SH-SY5Y (cell line): Measurements from ENCODE around the gene PLCB3.

Source experiments
- GATA2 ChIP-seq: IDR thresholded peaks from 2 replicates; pipeline ENCODE4 v1.6.1; 2011; ENCODE audit warnings: mild to moderate bottlenecking, low read depth, low read length
- GATA3 ChIP-seq: IDR thresholded peaks from 2 replicates; pipeline ENCODE4 v1.6.1; 2011; ENCODE audit warnings: low read depth, mild to moderate bottlenecking, low read length, moderate library complexity

The PLCB3 gene

DNA sequence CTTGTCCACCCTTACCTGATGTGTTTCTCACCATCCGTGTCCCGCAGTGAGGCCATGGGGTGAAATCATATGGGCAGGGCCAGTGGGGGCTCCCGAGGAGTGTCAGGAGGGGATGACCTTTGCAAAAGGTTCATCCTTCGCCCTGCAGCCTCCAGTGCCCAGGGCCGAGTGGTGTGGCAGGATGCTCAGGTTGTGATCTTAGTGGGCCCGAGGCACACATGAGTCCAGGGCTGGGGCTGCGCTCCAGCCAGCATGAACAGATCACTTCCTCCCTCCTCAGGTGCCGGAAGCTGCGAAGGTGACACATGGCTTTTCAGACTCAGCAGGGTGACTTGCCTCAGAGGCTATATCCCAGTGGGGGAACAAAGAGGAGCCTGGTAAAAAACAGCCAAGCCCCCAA, 13.3 kb upstream of the PLCB3 start:
- TF ChIP-seq GATA3 (no peak), GATA2 (no peak)

DNA sequence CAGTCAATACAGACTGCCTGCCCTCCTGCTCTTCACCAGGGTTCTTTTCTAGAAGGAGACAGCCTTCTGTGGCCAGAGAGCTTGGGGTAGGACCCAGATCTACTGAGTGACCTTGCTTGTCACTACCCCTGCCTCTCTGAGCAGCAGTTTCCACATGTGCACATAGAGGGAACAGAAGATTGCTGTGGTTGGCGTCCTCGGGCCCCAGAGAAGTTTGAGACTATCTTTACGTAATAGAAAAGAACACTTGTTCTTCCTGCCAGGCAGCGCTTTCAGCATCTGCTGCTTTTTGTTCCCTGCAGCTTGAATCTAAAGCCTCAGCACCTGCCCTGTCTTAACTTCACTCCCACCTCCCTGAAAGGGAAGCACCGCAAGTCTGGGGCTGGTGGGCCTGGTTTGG, 12.3 kb upstream of the PLCB3 start:
- no peak for TF ChIP-seq GATA3

DNA sequence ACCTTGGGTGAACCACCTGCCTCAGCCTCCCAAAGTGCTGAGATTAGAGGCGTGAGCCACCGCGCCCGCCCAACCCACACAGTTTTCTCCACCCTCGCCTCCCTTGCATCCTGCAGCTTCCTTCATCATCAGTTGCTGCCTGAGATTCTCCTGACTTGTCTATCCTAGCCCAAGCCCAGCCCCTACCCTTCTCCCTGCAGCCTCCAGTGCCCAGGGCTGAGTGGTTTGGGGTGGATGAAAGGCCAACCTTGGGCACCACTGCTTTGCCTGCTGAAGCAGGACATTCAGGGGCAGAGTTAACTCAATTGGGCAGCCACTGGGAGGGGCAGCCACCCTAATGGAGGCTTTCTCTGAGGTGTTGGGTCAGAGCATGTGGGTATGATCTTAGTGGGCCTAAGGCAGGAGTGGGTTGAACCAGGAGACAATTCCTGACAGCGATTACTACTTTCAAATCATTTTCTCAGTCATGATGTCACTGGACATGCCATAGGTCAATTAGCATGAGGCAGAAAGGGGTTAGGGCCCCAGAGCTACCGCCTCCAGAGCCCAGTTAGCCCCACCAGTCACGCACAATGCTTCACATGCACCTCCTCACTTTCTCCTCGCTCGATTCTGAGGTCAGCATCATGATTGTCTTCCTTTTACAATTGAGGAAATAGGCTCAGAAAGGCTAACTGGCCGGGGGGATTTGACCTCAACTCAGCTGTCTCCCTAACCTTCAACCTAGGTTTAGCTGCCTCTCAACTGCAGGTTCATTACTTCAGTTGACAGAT, 11.5 kb upstream of the PLCB3 start:
- TF ChIP-seq GATA2 (no peak), GATA3 (no peak)

DNA sequence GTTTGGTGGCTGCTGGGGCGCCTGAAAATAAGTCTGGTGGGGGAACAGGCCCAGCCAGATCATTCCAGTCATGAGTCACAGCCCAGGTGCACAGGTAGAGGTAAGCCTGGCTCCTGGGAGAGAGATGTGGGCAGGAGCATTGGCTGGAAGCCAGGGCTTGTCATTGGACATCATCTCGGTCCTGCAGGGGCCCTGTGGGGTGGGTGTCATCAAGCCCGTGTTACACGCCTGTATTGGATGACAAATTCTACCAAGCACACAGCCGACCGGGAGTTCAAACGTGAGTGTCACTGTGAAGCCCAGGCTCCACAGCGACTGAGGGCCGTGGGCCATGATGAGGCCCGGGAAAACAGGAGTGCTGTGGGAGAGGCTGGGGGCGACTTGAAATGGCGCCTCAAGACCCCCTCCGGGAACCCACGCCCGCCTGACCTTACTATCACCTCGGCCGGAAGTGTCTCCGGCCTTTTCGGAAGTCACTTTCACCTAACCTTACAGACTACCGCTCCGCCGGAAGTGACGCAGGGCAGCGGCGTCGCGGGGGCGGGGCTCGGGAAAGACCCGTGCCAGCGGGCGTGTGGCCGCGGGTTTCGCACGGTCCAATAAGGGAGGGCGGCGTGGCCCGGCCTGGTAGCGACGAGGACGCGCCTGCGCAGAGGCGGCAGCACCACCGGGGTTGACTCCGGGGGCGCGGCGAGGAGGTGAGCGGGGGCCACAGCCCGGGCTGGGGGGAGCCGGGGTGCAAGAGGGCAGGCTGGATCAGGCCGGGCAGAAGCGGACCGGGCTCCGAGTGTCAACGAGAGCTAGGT, 10.7 kb upstream of the PLCB3 start, which contains the start of gene FKBP2:
Gene FKBP2 (plus strand): TSS at position 661 of the 806 bp plus-strand sequence. CDS start 1,293 bp downstream, outside the sequence.
- no peak for TF ChIP-seq GATA3
- no peak for TF ChIP-seq GATA2

DNA sequence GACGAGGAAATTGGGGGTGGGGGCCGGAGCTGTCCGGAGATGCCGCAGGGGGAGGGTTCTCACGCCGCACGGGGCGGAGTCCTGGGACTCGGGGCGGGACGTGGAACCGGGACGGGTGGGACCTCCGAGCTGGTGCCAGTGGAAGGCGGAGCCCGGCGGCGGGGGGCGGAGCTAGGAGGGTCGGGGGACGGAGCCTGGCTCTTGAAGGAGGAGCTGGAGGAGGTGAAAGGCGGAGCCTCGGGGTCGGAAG, 10.2 kb upstream of the PLCB3 start:
- TF ChIP-seq GATA2 (no peak), GATA3 (no peak)

DNA sequence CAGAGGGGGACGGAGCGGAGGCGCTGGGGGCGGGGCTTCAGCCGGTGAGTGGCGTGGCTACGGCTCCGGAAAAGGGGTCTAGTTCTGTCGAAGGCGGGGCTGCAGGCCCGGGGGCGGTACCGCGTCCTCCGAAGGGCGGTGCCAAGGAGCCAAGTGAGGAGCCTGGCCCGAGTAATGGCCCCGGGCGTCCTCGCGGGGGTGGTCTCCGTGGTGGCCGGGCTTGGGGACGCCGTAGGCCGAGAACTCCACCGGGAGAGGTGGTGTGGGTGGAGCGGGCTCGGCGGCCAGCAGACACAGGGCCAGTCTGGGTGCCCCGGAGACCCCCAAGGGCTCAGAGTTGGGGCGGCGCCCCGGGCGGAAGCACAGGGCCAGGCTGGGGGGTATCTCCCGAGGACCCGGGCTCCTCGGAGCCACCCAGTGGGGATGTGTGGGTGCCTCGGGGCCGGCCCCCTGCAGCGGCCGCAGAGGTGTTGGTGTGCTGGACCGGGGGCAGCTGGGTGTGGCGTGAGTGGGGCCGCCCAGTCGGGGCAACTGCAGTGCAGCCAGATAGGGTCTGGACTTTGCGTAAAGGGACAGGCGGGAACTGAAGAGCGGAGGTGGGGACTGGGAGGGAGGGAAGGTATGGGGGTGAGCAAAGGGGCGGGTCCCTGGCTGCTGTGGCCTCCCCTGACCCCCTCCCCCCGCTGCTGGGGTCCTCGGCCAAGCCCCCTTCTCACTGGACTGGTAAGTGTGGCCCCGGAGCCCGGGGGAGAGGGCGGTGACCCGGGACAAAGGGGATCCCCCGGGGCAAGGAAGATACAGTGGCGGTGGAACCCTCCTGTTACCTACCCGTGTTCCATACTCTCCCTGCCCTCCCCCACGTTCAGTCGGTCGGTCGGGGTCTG, 9.6 kb upstream of the PLCB3 start:
- no peak for TF ChIP-seq GATA2
- no peak for TF ChIP-seq GATA3

DNA sequence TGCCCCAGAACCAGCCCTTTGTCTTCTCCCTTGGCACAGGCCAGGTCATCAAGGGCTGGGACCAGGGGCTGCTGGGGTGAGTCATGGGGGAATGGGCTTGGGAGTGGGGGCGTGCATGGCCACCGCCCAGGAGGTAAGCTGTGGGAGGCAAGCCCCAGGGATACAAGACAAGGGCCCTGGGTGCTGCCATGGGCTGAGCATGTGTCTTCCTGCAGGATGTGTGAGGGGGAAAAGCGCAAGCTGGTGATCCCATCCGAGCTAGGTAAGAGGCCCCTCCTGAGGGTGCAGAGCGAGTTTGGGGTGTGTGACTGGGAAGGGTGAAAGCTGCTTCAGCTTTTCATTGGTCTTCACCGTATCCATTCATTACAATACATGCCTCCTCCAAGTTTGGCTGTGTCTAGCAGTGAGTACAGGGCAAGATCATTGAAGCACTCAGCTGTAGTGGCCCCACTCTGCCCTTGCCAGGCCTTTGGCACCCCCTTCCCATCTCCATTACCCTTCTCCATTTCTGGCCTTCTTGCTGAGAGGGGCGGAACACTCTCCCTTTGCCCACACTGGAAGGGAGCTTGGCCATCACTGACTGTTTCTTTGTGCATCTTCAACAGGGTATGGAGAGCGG, 8.0 kb upstream of the PLCB3 start:
- TF ChIP-seq GATA3 (no peak), GATA2 (no peak)

DNA sequence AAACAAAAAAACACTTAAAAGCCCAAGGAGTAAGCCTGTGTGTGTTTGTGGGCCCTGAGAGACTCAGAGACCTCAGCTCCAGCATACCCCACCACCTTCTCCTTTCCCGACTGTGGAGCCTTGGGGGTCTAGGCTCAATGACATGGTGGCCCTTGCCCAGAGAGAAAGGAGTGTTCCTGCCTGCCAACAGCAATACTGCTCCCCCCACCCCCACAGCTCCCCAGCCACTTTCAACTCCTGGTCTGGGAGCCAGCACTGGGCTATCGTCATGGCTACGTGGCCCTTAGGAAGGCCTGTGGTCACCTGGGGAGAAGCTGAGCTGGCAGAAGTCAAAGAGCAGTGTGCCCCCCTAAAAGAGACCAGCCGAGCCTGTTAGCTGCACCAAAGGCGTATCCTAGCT, 7.2 kb upstream of the PLCB3 start:
- TF ChIP-seq GATA3: no peak
- no peak for TF ChIP-seq GATA2

DNA sequence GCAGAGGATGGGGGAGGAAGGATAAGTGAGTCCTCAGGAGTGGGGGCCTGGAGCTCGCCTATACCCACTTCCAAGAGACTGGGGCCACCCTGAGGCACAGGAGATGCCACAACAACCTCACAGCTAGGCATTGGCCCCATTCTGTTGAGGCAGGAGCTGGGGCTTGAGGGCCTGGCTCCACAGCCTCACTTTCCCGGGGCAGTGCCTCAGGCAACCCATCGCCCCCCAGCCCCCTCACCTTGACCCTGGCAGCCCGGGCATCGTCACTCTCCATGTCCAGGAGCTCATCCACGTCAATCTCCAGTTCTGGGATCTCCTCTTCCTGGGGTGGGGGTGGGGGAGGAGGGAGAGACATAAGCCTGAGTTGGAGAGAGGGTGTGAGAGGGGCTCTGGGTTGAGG, 6.4 kb upstream of the PLCB3 start:
- no peak for TF ChIP-seq GATA2
- no peak for TF ChIP-seq GATA3

DNA sequence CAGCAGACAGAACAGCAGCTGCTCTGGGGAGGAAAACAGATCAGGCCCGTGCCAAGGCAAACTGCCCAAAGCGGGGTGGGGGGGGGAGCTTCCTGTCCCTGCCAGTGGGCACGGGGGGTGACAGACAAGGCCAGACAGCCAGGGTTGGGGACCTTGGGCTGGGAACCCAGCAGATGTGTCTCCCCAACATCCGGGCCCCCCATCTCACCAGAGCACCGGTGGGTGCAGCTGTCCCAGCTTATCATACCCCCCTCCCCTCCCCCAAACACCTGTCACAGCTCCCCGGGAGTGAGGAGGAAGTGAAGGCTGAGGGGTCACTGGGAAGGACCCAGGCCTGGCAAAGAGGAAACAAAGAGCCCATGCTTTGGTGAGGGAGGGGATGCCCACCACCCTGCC, 5.9 kb upstream of the PLCB3 start:
- TF ChIP-seq GATA3: no peak

DNA sequence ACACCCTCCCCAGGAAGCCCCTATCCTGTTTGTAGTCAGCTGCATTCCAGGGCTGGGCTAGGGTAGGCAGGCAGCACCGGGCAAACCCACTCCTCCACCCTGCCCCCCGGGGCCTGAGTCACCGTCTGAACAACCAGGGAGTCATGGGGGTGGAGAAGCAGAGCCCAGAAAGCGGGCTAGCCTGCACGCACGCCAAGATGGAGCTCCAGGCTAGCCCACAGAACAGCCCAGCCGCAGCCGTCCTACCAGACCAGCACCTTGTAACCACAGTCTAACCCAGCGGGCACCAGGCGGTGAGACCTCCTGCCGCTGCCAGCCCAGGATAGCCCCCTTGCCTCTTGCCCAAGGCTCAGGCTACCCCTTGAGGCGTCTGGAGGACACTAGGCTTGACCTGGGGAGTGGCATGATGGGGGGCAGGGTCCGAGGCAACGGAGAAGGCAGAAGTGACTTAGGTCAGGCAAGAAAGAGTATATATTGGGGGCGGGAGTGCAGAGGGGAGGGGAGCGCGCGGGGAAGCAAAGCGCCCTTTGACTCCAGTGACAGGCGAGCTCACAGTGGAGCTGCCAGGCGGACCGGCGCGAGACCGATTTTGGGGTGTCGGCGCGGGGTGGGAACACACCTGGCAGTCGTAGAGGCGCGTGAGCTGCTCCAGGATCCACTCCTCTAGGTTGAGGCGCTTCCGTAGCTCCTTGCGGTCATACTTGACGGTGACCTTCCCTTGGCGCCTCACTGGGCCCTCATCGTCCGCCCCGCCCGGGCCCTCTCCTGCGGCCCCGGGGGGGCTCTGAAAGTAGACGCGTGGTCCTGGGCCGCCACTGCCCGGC, 5.3 kb upstream of the PLCB3 start:
- TF ChIP-seq GATA3: no peak
- no peak for TF ChIP-seq GATA2

DNA sequence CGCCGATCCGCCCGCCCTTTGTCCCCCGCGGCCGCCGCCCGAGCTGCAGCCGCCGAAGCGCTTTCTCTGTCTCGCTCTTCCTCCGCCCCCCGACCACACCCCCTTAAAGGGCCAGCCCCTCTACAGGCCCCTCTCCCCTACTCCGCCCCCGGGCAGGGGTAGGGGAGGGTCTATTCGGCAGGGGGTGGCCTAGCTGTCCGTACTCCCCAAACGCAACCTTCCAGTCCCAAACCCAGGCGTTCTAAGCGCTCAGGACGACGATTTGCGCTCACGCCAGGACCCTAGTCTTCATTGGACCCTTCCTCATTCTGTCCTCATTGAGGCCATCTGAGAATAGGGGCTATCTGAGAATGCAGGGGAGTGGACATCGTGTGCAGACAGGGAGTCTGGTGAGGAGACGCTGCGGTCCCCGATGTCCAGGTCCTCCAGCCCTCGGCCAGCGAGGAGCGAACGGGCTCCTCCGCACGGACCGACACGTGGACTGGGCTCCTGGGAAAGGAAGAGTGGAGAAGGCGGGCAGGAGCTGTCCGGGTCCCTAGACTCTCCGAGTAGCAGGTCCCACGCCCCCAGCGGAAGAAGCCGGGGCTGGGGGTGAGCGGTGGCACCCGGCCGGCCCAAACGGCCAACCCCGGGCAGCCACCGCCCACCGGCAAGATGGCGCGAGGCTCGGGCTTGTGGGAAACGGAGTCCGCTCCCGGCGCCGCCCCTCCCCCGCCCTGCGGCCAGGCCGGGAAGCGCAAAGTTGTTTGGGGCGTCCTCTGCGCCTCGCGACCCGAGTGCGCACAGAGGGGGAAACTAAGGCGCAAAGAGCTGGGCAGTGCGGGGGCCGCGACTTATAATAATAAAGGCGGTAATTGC, 4.2 kb upstream of the PLCB3 start, which contains the start of gene PPP1R14B:
Gene PPP1R14B (minus strand): TSS at position 73 of the 858 bp plus-strand sequence. CDS start 270 bp downstream, outside the sequence.
- no peak for TF ChIP-seq GATA2
- TF ChIP-seq GATA3: no peak
